H1 (cell line): ENCODE data around the gene KRT84. TPM values are rescaled to one million over a fixed set of nuclear protein-coding genes. Genes with fewer than 3 reads are reported as not detected.
A peak's percentile ranks its signal among the peaks of the same experiment; 100 is the strongest.

Experiments
- CTCF ChIA-PET: fragments of 300-600 bp; sonication (Branson Sonifier 250); formaldehyde crosslinking; loops from one replicate; lab custom pipeline; 2021; ENCODE audit not compliant: partially characterized antibody; lab: Charles Lee
- POLR2A ChIA-PET: fragments of 300-600 bp; sonication (Branson Sonifier 250); formaldehyde crosslinking; loops from one replicate; lab custom pipeline; 2021; ENCODE audit warnings: inconsistent platforms; ENCODE audit not compliant: partially characterized antibody; lab: Charles Lee
- DNase-seq, 2 experiments: peaks; one replicate each; pipeline versions ENCODE4 v3.0.0 to v3.0.0-alpha.2; 2010 to 2022; ENCODE audit warnings: low spot score in 2 of 2, low read depth in 1 of 2, mixed read lengths in 1 of 2
- FAIRE-seq: peaks from 2 replicates; lab custom pipeline; 2011; peaks lifted over from hg19 to GRCh38; lab: Jason Lieb, UNC
- H2AFZ ChIP-seq: 2 replicates; pipeline ENCODE4 v1.8.1; 2012; ENCODE audit warnings: low read length, inconsistent platforms
- H2AK5ac ChIP-seq: 2 replicates; pipeline ENCODE4 v1.6.1; 2013; ENCODE audit warnings: low read depth, low read length
- H2BK120ac ChIP-seq: replicated peaks from 2 replicates; pipeline ENCODE3; 2013; ENCODE audit warnings: low read depth, low read length, inconsistent platforms
- H2BK12ac ChIP-seq: 2 replicates; pipeline ENCODE4 v1.6.1; 2013; ENCODE audit warnings: low read depth, low read length
- H2BK15ac ChIP-seq: 2 replicates; pipeline ENCODE4 v1.6.1; 2013; ENCODE audit warnings: low read length
- H2BK20ac ChIP-seq: 2 replicates; pipeline ENCODE4 v1.6.1; 2013; ENCODE audit warnings: low read length
- H2BK5ac ChIP-seq: 2 replicates; pipeline ENCODE4 v1.6.1; 2013; ENCODE audit warnings: low read depth, low read length
- H3K14ac ChIP-seq: 2 replicates; pipeline ENCODE4 v1.6.1; 2013; ENCODE audit warnings: inconsistent platforms; ENCODE audit not compliant: insufficient read length
- H3K18ac ChIP-seq: 2 replicates; pipeline ENCODE4 v1.6.1; 2013; ENCODE audit warnings: low read length; ENCODE audit errors: extremely low read depth
- H3K23ac ChIP-seq: 2 replicates; pipeline ENCODE4 v1.6.1; 2013; ENCODE audit warnings: inconsistent platforms; ENCODE audit not compliant: insufficient read length
- H3K23me2 ChIP-seq: 2 replicates; pipeline ENCODE4 v1.6.1; 2013; ENCODE audit warnings: low read depth, low read length
- H3K27ac ChIP-seq: 2 replicates; pipeline ENCODE4 v1.6.1; 2011; ENCODE audit warnings: low read depth, low read length, inconsistent platforms
- H3K27me3 ChIP-seq, 4 experiments: replicated peaks in 1 of 4; 1 replicate in 1 of 4; 2 replicates in 3 of 4; pipeline versions ENCODE4 v1.6.1 to v1.8.1; 2011 to 2013; ENCODE audit warnings: low read length in 3 of 4, mild to moderate bottlenecking in 3 of 4, inconsistent platforms in 2 of 4, mixed read lengths in 2 of 4, moderate library complexity in 1 of 4; ENCODE audit not compliant: control insufficient read depth in 3 of 4, insufficient read depth in 3 of 4; ENCODE audit errors: extremely low read depth in 1 of 4
- H3K36me3 ChIP-seq, 4 experiments: 2 replicates each; pipeline versions ENCODE4 v1.6.1 to v1.8.1; 2011 to 2013; ENCODE audit warnings: mild to moderate bottlenecking in 4 of 4, low read length in 3 of 4, moderate library complexity in 2 of 4, control low read depth in 1 of 4, inconsistent platforms in 1 of 4; ENCODE audit not compliant: insufficient read depth in 4 of 4, control insufficient read depth in 2 of 4
- H3K4ac ChIP-seq: replicated peaks from 2 replicates; pipeline ENCODE3; 2013; ENCODE audit warnings: low read length, low read depth, mixed read lengths, inconsistent platforms; ENCODE audit not compliant: insufficient read length
- H3K4me1 ChIP-seq, 4 experiments: replicated peaks in 1 of 4; 1 replicate in 1 of 4; 2 replicates in 3 of 4; pipeline versions ENCODE4 v1.6.1 to v1.8.1; 2011 to 2013; ENCODE audit warnings: low read length in 3 of 4, inconsistent platforms in 2 of 4, mixed read lengths in 1 of 4; ENCODE audit not compliant: insufficient read depth in 4 of 4, control insufficient read depth in 3 of 4
- H3K4me2 ChIP-seq, 2 experiments: 2 replicates each; pipeline versions ENCODE4 v1.6.1 to v1.8.1; 2011 to 2013; ENCODE audit warnings: low read depth in 2 of 2, low read length in 2 of 2, control low read depth in 1 of 2, inconsistent platforms in 1 of 2, mild to moderate bottlenecking in 1 of 2; ENCODE audit not compliant: insufficient read depth in 1 of 2
- H3K4me3 ChIP-seq, 4 experiments: fragments of 200-600, 300-600 bp in 1 of 4; sonication (generic), shearing (Covaris generic), sonication (Bioruptor Twin) in 1 of 4; 2 replicates each; pipeline versions ENCODE4 v1.5.1 to v1.8.1; 2011 to 2016; ENCODE audit warnings: low read length in 4 of 4, low read depth in 3 of 4, control low read depth in 2 of 4, inconsistent platforms in 2 of 4, mild to moderate bottlenecking in 2 of 4, mixed read lengths in 1 of 4, moderate library complexity in 1 of 4; ENCODE audit not compliant: insufficient read depth in 2 of 4; ENCODE audit errors: extremely low read depth in 1 of 4
- H3K56ac ChIP-seq: replicated peaks from 2 replicates; pipeline ENCODE3; 2013; ENCODE audit warnings: low read depth, mild to moderate bottlenecking, mixed read lengths, low read length, inconsistent platforms; ENCODE audit not compliant: insufficient read length
- H3K79me1 ChIP-seq: 2 replicates; pipeline ENCODE4 v1.6.1; 2013; ENCODE audit warnings: low read depth, low read length, control low read depth
- H3K79me2 ChIP-seq, 2 experiments: 2 replicates each; pipeline versions ENCODE4 v1.6.1 to v1.8.1; 2012 to 2013; ENCODE audit warnings: low read length in 2 of 2, mild to moderate bottlenecking in 2 of 2, inconsistent platforms in 1 of 2; ENCODE audit not compliant: insufficient read depth in 2 of 2, control insufficient read depth in 1 of 2
- H3K9ac ChIP-seq, 4 experiments: replicated peaks in 1 of 4; 1 replicate in 1 of 4; 2 replicates in 3 of 4; pipeline versions ENCODE4 v1.6.1 to v1.8.1; 2011 to 2013; ENCODE audit warnings: low read depth in 3 of 4, low read length in 3 of 4, control low read depth in 2 of 4, mild to moderate bottlenecking in 2 of 4, moderate library complexity in 2 of 4, inconsistent platforms in 1 of 4; ENCODE audit errors: extremely low read depth in 1 of 4
- H3K9me3 ChIP-seq, 2 experiments: 2 replicates each; pipeline versions ENCODE4 v1.6.1 to v1.8.1; 2012 to 2013; ENCODE audit warnings: mild to moderate bottlenecking in 2 of 2, moderate library complexity in 2 of 2, control low read depth in 1 of 2, inconsistent platforms in 1 of 2, low read depth in 1 of 2, low read length in 1 of 2, mixed read lengths in 1 of 2; ENCODE audit not compliant: insufficient read depth in 2 of 2
- H4K20me1 ChIP-seq, 2 experiments: replicated peaks in 1 of 2; 2 replicates each; pipeline versions ENCODE3 to v1.8.1; 2011 to 2013; ENCODE audit warnings: inconsistent platforms in 2 of 2, low read length in 2 of 2, mild to moderate bottlenecking in 1 of 2; ENCODE audit not compliant: insufficient read depth in 2 of 2, control insufficient read depth in 1 of 2
- H4K5ac ChIP-seq: 2 replicates; pipeline ENCODE4 v1.6.1; 2013; ENCODE audit warnings: low read length, low read depth, mixed read lengths, inconsistent platforms; ENCODE audit not compliant: insufficient read length
- H4K8ac ChIP-seq: 2 replicates; pipeline ENCODE4 v1.8.0; 2013; ENCODE audit warnings: mild to moderate bottlenecking, moderate library complexity, low read length, inconsistent platforms; ENCODE audit not compliant: insufficient read depth; ENCODE audit errors: extremely low read depth
- H4K91ac ChIP-seq: replicated peaks from 2 replicates; pipeline ENCODE3; 2013; ENCODE audit warnings: low read length, mixed read lengths, inconsistent platforms; ENCODE audit not compliant: insufficient read length
- RAD21 ChIP-seq, 2 experiments: IDR thresholded peaks in 1 of 2; conservative IDR thresholded peaks in 1 of 2; 2 replicates each; pipeline ENCODE4 v1.6.1; 2011; ENCODE audit warnings: low read depth in 2 of 2, low read length in 2 of 2, improper control_type of control experiment in 1 of 2, inconsistent platforms in 1 of 2, mild to moderate bottlenecking in 1 of 2, moderate library complexity in 1 of 2
- TAF1 ChIP-seq: IDR thresholded peaks from 2 replicates; pipeline ENCODE4 v1.6.1; 2011; ENCODE audit warnings: mild to moderate bottlenecking, low read depth, low read length
- WGBS, 2 experiments: shearing (Covaris generic) in 1 of 2; methylation state at CpG; one replicate each; pipeline versions ENCODE4 v1.1.6 to v1.1.7; 2013 to 2015; ENCODE audit warnings: low lambda C conversion rate in 2 of 2, mixed read lengths in 2 of 2, inconsistent platforms in 1 of 2, low coverage in 1 of 2, missing lambda C conversion rate in 1 of 2; ENCODE audit not compliant: insufficient replicate concordance in 2 of 2, insufficient coverage in 1 of 2, insufficient read length in 1 of 2; ENCODE audit errors: extremely low coverage in 1 of 2, missing lambda C conversion rate in 1 of 2; 5-methylcytosine and 5-hydroxymethylcytosine counted together
- polyA plus RNA-seq, 7 experiments: library from polyadenylated mRNA; depleted of rRNA in 3 of 7; stranded (reverse) in 5 of 7; unstranded in 2 of 7; fragments of >200 nt in 5 of 7; fragments of 200-250 nt in 2 of 7; gene quantifications; 1 replicate in 5 of 7; 2 replicates in 1 of 7; 4 replicates in 1 of 7; pipeline versions ENCODE4 v1.2.1 to v1.2.3, GENCODE V29; 2011 to 2013; ENCODE audit warnings: missing spikeins in 2 of 7, mixed read lengths in 2 of 7
- total RNA-seq: library from RNA; stranded (reverse); fragmentation: NEBNext Ultra II Directional; extraction: Animal tissue kit (Norgen Biotek cat#: 25700); gene quantifications from 2 replicates; pipeline ENCODE4 v1.2.1, GENCODE V29; 2021
- TF ChIP-seq, protein P1 (sequence below), 3 experiments: IDR thresholded peaks; 1 replicate in 2 of 3; 2 replicates in 1 of 3; pipeline versions ENCODE4 v1.5.1 to v1.6.1; 2011; ENCODE audit warnings: low read length in 3 of 3, mild to moderate bottlenecking in 3 of 3, inconsistent platforms in 2 of 3, low read depth in 1 of 3, moderate library complexity in 1 of 3; ENCODE audit not compliant: insufficient read depth in 1 of 3; ENCODE audit errors: control extremely low read depth in 1 of 3

Gene KRT84
- total and polyA plus RNA-seq, 2 of the 8 experiments (the other 6 are each of a cell fraction or from before 2014, with no cell fraction given) = not detected

DNA sequence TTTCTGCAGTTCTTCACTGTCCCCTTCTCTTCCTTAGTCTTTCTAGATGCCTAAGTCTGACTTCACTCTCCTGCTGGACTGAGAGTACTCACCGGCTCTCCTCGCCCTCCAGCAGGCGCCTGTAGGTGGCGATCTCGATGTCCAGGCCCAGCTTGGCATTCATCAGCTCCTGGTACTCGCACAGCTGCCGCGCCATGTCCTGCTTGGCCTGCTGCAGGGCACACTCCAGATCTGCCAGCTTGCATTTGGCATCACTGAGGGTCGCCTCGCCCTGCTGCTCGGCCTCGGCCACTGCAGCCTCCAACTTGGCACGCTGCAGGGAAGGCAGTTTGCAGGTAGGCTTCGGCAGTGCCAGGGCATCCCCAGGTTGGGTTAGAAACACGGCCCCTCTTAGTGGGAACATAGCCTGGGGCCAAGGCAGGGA lies 5.2 kb downstream of the KRT84 start:
- WGBS, 2 experiments = 49% methylated on average over 15 of the region's 15 CpGs; no CpG with 5 or more reads in 1 of the 2 experiments
- H3K9me3 ChIP-seq = no peaks in the 10 kb centered on the region
- H3K23me2 ChIP-seq = no peaks in the 10 kb centered on the region
- no peaks in the 10 kb centered on the region for H4K20me1 ChIP-seq
- H3K14ac ChIP-seq = no peak overlapping the region
- H3K56ac ChIP-seq = no peak overlapping the region
- no peak overlapping the region for H3K9ac ChIP-seq
- no peak overlapping the region for H4K91ac ChIP-seq
- H3K27ac ChIP-seq = no peak overlapping the region
- no peak overlapping the region for H3K18ac ChIP-seq
- H3K4ac ChIP-seq = no peak overlapping the region
- H3K23ac ChIP-seq = no peak overlapping the region
- no peak overlapping the region for H2BK5ac ChIP-seq
- no peaks in the 10 kb centered on the region for H3K79me1 ChIP-seq
- H3K27me3 ChIP-seq = no peaks in the 10 kb centered on the region
- no peak overlapping the region for H4K5ac ChIP-seq
- H2AFZ ChIP-seq = peak overlapping the region; percentile 88; the same call in 1 of the 2 replicates
- H3K4me3 ChIP-seq = no peak overlapping the region
- H3K79me2 ChIP-seq = no peaks in the 10 kb centered on the region
- DNase-seq = peak in 1 of 2 experiments; percentile 67
- POLR2A ChIA-PET = no interaction called here
- H3K4me2 ChIP-seq = no peak overlapping the region
- H3K4me1 ChIP-seq = no peaks in the 10 kb centered on the region
- H2BK12ac ChIP-seq = no peak overlapping the region
- H2BK15ac ChIP-seq = no peak overlapping the region
- no peak overlapping the region for H2BK20ac ChIP-seq
- no peak overlapping the region for H2BK120ac ChIP-seq
- no peaks in the 10 kb centered on the region for H3K36me3 ChIP-seq
- TF ChIP-seq RAD21 (IDR thresholded peaks at IDR 0.05 in 1 of 2, conservative IDR thresholded peaks at IDR 0.05 in 1 of 2; ENCODE audit: low read depth in 2 of 2, low read length in 2 of 2) (peak; percentile 36 to 51; a peak in 3 of 4 replicates), TAF1 (no peak)
- TF ChIP-seq, protein P1, sequence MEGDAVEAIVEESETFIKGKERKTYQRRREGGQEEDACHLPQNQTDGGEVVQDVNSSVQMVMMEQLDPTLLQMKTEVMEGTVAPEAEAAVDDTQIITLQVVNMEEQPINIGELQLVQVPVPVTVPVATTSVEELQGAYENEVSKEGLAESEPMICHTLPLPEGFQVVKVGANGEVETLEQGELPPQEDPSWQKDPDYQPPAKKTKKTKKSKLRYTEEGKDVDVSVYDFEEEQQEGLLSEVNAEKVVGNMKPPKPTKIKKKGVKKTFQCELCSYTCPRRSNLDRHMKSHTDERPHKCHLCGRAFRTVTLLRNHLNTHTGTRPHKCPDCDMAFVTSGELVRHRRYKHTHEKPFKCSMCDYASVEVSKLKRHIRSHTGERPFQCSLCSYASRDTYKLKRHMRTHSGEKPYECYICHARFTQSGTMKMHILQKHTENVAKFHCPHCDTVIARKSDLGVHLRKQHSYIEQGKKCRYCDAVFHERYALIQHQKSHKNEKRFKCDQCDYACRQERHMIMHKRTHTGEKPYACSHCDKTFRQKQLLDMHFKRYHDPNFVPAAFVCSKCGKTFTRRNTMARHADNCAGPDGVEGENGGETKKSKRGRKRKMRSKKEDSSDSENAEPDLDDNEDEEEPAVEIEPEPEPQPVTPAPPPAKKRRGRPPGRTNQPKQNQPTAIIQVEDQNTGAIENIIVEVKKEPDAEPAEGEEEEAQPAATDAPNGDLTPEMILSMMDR (IDR thresholded peaks at IDR 0.05; ENCODE audit: control extremely low read depth in 1 of 3, insufficient read depth in 1 of 3, low read depth in 1 of 3, low read length in 3 of 3) = peak; percentile 68 to 77 (median 69)
- CTCF ChIA-PET = interaction anchor here (0.6 to 11.3 kb wide), 36 partner anchors 8 to 499 kb away, joined by 3 to 112 read pairs (median 4); partner anchors contain the start of genes KRT5 and KRT85
- no peak overlapping the region for H4K8ac ChIP-seq
- FAIRE-seq = no peak
- no peak overlapping the region for H2AK5ac ChIP-seq
